K562 treated with DMSO at 1 percent for 12 hours (cell line): ENCODE data around the gene PAXIP1. TPM values are rescaled to one million over a fixed set of nuclear protein-coding genes. Genes with fewer than 3 reads are reported as not detected.

ENCODE experiments used
- total RNA-seq: library from RNA; unstranded; fragments of 300-600 nt; gene quantifications from 2 replicates; pipeline ENCODE4 v1.2.3, GENCODE V29; 2022; ENCODE audit not compliant: insufficient read depth

PAXIP1 gene, protein sequence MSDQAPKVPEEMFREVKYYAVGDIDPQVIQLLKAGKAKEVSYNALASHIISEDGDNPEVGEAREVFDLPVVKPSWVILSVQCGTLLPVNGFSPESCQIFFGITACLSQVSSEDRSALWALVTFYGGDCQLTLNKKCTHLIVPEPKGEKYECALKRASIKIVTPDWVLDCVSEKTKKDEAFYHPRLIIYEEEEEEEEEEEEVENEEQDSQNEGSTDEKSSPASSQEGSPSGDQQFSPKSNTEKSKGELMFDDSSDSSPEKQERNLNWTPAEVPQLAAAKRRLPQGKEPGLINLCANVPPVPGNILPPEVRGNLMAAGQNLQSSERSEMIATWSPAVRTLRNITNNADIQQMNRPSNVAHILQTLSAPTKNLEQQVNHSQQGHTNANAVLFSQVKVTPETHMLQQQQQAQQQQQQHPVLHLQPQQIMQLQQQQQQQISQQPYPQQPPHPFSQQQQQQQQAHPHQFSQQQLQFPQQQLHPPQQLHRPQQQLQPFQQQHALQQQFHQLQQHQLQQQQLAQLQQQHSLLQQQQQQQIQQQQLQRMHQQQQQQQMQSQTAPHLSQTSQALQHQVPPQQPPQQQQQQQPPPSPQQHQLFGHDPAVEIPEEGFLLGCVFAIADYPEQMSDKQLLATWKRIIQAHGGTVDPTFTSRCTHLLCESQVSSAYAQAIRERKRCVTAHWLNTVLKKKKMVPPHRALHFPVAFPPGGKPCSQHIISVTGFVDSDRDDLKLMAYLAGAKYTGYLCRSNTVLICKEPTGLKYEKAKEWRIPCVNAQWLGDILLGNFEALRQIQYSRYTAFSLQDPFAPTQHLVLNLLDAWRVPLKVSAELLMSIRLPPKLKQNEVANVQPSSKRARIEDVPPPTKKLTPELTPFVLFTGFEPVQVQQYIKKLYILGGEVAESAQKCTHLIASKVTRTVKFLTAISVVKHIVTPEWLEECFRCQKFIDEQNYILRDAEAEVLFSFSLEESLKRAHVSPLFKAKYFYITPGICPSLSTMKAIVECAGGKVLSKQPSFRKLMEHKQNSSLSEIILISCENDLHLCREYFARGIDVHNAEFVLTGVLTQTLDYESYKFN
- 10.2 and 21.7 TPM in 2 replicates for total RNA-seq

DNA sequence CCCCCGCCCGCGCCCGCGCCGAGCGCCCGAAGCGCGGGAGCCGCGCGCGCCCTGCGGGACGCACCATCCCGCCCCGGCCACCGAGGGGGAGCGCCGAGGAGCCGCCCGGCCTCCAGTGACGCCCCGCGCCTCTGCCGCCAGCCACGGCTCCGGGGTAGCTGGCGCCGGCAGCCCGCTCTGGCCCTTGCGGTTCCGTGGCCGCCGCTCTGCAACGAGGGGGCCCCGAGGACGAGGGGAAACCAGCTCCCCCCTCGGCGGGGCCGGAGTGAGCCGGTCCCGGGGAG, at the start of gene PAXIP1:
PAXIP1 (minus strand) TSS at position 33 of the 284 bp plus-strand sequence. CDS start 195 bp downstream, outside the sequence.

Other genes starting within 250 kb of the PAXIP1 start
- gene HTR5A, start 67.2 kb upstream of the PAXIP1 start, total RNA-seq = not detected in 2 replicates